Right lobe of liver (tissue), 4 donors: Measurements from ENCODE around the gene ARRDC1.

Source experiments
- CTCF ChIP-seq, 4 donors: fragments of 200-600 bp in 3 of 4; fragments of 450-650 bp in 1 of 4; IDR thresholded peaks; one replicate each; pipeline versions ENCODE4 v1.5.1 to v1.8.0; 2016 to 2022; ENCODE audit warnings: antibody characterized with exemption in 4 of 4, mild to moderate bottlenecking in 2 of 4
- POLR2A ChIP-seq: fragments of 450-650 bp; IDR thresholded peaks from one replicate; pipeline ENCODE4 v1.6.1; 2017; ENCODE audit warnings: antibody characterized with exemption, mild to moderate bottlenecking
- donor health status: DM: no; HTN: no; CAD: no.
- donor health status: DM: no; HTN: no; CAD: no.
- donor health status: DM: no; HTN: yes; CAD: no.

GRCh38 chr9:137558127-137558526, 47.4 kb upstream of the ARRDC1 start:
- TF ChIP-seq CTCF (IDR thresholded peaks at IDR 0.05) (no peak), POLR2A (no peak)
